ENCODE results near the gene SHLD1.

Gene SHLD1

GRCh38 chr20:5880326-5880725 is 130.1 kb downstream of the SHLD1 start:
- Histone ChIP-seq H3K9me2 (replicated peaks; ENCODE audit: insufficient read depth, low read length) (no peaks in the 10 kb centered on the region), H2AFZ (ENCODE audit: low read depth, low read length, severe bottlenecking) (no peak overlapping the region), H4K20me1 (ENCODE audit: low read depth, low read length) (no peaks in the 10 kb centered on the region), H3K27ac (ENCODE audit: low read depth, low read length) (no peak overlapping the region), H3K4me2 (ENCODE audit: low read depth, low read length, poor library complexity, severe bottlenecking) (no peak overlapping the region), H3K9ac (ENCODE audit: low read length) (no peak overlapping the region), H3K4me3 (ENCODE audit: insufficient read depth, low read length, poor library complexity, severe bottlenecking) (no peak overlapping the region), H3F3A (ENCODE audit: insufficient read depth) (no peaks in the 10 kb centered on the region), H3K36me3 (ENCODE audit: low read length) (no peaks in the 10 kb centered on the region), H3K79me2 (ENCODE audit: insufficient read depth, low read length) (no peaks in the 10 kb centered on the region), H3K27me3 (ENCODE audit: low read length) (no peaks in the 10 kb centered on the region), H3K9me3 (ENCODE audit: insufficient read depth, low read length) (no peaks in the 10 kb centered on the region)
- TF ChIP-seq CTCF (IDR thresholded peaks at IDR 0.05; ENCODE audit: insufficient read depth, low read length, poor library complexity, severe bottlenecking) (no peak), EZH2phosphoT487 (conservative IDR thresholded peaks at IDR 0.05; ENCODE audit: low read length) (no peak)

- H3K9me2 ChIP-seq (replicated peaks; ENCODE audit: insufficient read depth, low read length), result no peaks in the 10 kb centered on the region
- no peaks in the 10 kb centered on the region for H3F3A ChIP-seq (ENCODE audit: insufficient read depth)
- peak overlapping the region; percentile 69 for H2AFZ ChIP-seq (ENCODE audit: low read depth, low read length, severe bottlenecking)
- H3K4me3 ChIP-seq (ENCODE audit: insufficient read depth, low read length, poor library complexity, severe bottlenecking), result no peak overlapping the region
- no peaks in the 10 kb centered on the region for H3K36me3 ChIP-seq (ENCODE audit: low read length)
- H3K9ac ChIP-seq (ENCODE audit: low read length), result no peak overlapping the region
- no peak overlapping the region for H3K27ac ChIP-seq (ENCODE audit: low read depth, low read length)
- TF ChIP-seq CTCF (IDR thresholded peaks at IDR 0.05; ENCODE audit: insufficient read depth, low read length, poor library complexity, severe bottlenecking), result no peak
- TF ChIP-seq EZH2phosphoT487 (conservative IDR thresholded peaks at IDR 0.05; ENCODE audit: low read length), result no peak
- no peaks in the 10 kb centered on the region for H3K79me2 ChIP-seq (ENCODE audit: insufficient read depth, low read length)
- H3K27me3 ChIP-seq (ENCODE audit: low read length), result no peaks in the 10 kb centered on the region
- H4K20me1 ChIP-seq (ENCODE audit: low read depth, low read length), result no peaks in the 10 kb centered on the region
- no peaks in the 10 kb centered on the region for H3K9me3 ChIP-seq (ENCODE audit: insufficient read depth, low read length)
- H3K4me2 ChIP-seq (ENCODE audit: low read depth, low read length, poor library complexity, severe bottlenecking), result peak overlapping the region; percentile 33
Observed at GRCh38 chr20:5881703-5882102, 131.5 kb downstream of the SHLD1 start.

- H3K36me3 ChIP-seq (ENCODE audit: low read length), result no peaks in the 10 kb centered on the region
- H3K27ac ChIP-seq (ENCODE audit: low read depth, low read length), result no peak overlapping the region
- TF ChIP-seq CTCF (IDR thresholded peaks at IDR 0.05; ENCODE audit: insufficient read depth, low read length, poor library complexity, severe bottlenecking) (no peak), EZH2phosphoT487 (conservative IDR thresholded peaks at IDR 0.05; ENCODE audit: low read length) (no peak)
- peak overlapping the region; percentile 69 for H2AFZ ChIP-seq (ENCODE audit: low read depth, low read length, severe bottlenecking)
- no peaks in the 10 kb centered on the region for H3F3A ChIP-seq (ENCODE audit: insufficient read depth)
- H4K20me1 ChIP-seq (ENCODE audit: low read depth, low read length), result no peaks in the 10 kb centered on the region
- H3K4me2 ChIP-seq (ENCODE audit: low read depth, low read length, poor library complexity, severe bottlenecking), result peak overlapping the region; percentile 33
- no peaks in the 10 kb centered on the region for H3K27me3 ChIP-seq (ENCODE audit: low read length)
- no peak overlapping the region for H3K4me3 ChIP-seq (ENCODE audit: insufficient read depth, low read length, poor library complexity, severe bottlenecking)
- no peaks in the 10 kb centered on the region for H3K79me2 ChIP-seq (ENCODE audit: insufficient read depth, low read length)
- no peak overlapping the region for H3K9ac ChIP-seq (ENCODE audit: low read length)
- no peaks in the 10 kb centered on the region for H3K9me2 ChIP-seq (replicated peaks; ENCODE audit: insufficient read depth, low read length)
- H3K9me3 ChIP-seq (ENCODE audit: insufficient read depth, low read length), result no peaks in the 10 kb centered on the region
Observed at GRCh38 chr20:5882166-5882565, 132.0 kb downstream of the SHLD1 start.
